MCF 10A (cell line): ENCODE results near the gene CACNG6. TPM values are rescaled to one million over a fixed set of nuclear protein-coding genes. Genes with fewer than 3 reads are reported as not detected.

Experiments
- BruUV-seq: library from RNA; stranded (reverse); fragments of 400-500 nt; replicated peaks from 2 replicates; lab custom pipeline; 2021; lab: Mats Ljungman, UMichigan
- CTCF ChIA-PET: fragments of 300-600 bp; sonication (Branson Sonifier 250); formaldehyde crosslinking; extraction: SDS; loops from one replicate; lab custom pipeline; 2021; ENCODE audit warnings: antibody characterized with exemption, inconsistent platforms; lab: Yijun Ruan, JAX
- POLR2A ChIA-PET: fragments of 300-600, 350-650 bp; sonication (Branson Sonifier 250); formaldehyde crosslinking; extraction: SDS; loops from one replicate; lab custom pipeline; 2020; ENCODE audit warnings: antibody characterized with exemption, inconsistent platforms; lab: Yijun Ruan, JAX
- DNase-seq: peaks from one replicate; pipeline ENCODE4 v3.0.0-alpha.2; 2018; ENCODE audit not compliant: unreplicated experiment
- H3K27ac Mint-ChIP-seq: one replicate; pipeline ENCODE4 v1.8.0; 2022; ENCODE audit warnings: mild to moderate bottlenecking, low read depth, mixed read lengths; ENCODE audit not compliant: unreplicated experiment
- H3K27me3 Mint-ChIP-seq: one replicate; pipeline ENCODE4 v1.8.0; 2022; ENCODE audit warnings: mixed read lengths; ENCODE audit not compliant: insufficient read depth, unreplicated experiment
- H3K36me3 Mint-ChIP-seq: one replicate; pipeline ENCODE4 v1.8.0; 2022; ENCODE audit warnings: mild to moderate bottlenecking, moderate library complexity, mixed read lengths; ENCODE audit not compliant: insufficient read depth, unreplicated experiment
- H3K4me1 Mint-ChIP-seq: one replicate; pipeline ENCODE4 v1.8.0; 2022; ENCODE audit warnings: mixed read lengths; ENCODE audit not compliant: insufficient read depth, unreplicated experiment
- H3K4me3 Mint-ChIP-seq: one replicate; pipeline ENCODE4 v1.8.0; 2022; ENCODE audit warnings: mild to moderate bottlenecking, moderate library complexity, mixed read lengths; ENCODE audit not compliant: unreplicated experiment
- H3K9me3 Mint-ChIP-seq: one replicate; pipeline ENCODE4 v1.8.0; 2022; ENCODE audit warnings: mixed read lengths; ENCODE audit not compliant: unreplicated experiment
- intact Hi-C: fragments of 100-400 bp; cut with micrococcal nuclease; formaldehyde crosslinking; loops from 2 replicates; pipeline ENCODE4 v1.14.1; 2022
- total RNA-seq: library from RNA; stranded (reverse); gene quantifications from 2 replicates; pipeline ENCODE4 v1.2.3, GENCODE V29; 2022
- TF ChIP-seq, protein P1 (sequence below): fragments of 200-600 bp; IDR thresholded peaks from one replicate; pipeline ENCODE4 v1.8.0; 2022; ENCODE audit warnings: antibody characterized with exemption, mild to moderate bottlenecking; ENCODE audit not compliant: unreplicated experiment

The CACNG6 gene
- total RNA-seq, 1 experiment from 2014 or later = not detected

GRCh38 chr19:53982001-53982451, 9.4 kb upstream of the CACNG6 start:
- no peak for DNase-seq
- H3K36me3 Mint-ChIP-seq = no peaks in the 10 kb centered on the region
- BruUV-seq = no TSS peak
- H3K4me1 Mint-ChIP-seq = peaks cover 24% of the 10 kb centered on the region
- H3K9me3 Mint-ChIP-seq = peaks cover 10% of the 10 kb centered on the region
- peaks cover 16% of the 10 kb centered on the region for H3K27me3 Mint-ChIP-seq
- H3K27ac Mint-ChIP-seq = no peak overlapping the region
- ChIA-PET POLR2A (no interaction called here), CTCF (no interaction called here)
- no peak overlapping the region for H3K4me3 Mint-ChIP-seq
- TF ChIP-seq, protein P1, sequence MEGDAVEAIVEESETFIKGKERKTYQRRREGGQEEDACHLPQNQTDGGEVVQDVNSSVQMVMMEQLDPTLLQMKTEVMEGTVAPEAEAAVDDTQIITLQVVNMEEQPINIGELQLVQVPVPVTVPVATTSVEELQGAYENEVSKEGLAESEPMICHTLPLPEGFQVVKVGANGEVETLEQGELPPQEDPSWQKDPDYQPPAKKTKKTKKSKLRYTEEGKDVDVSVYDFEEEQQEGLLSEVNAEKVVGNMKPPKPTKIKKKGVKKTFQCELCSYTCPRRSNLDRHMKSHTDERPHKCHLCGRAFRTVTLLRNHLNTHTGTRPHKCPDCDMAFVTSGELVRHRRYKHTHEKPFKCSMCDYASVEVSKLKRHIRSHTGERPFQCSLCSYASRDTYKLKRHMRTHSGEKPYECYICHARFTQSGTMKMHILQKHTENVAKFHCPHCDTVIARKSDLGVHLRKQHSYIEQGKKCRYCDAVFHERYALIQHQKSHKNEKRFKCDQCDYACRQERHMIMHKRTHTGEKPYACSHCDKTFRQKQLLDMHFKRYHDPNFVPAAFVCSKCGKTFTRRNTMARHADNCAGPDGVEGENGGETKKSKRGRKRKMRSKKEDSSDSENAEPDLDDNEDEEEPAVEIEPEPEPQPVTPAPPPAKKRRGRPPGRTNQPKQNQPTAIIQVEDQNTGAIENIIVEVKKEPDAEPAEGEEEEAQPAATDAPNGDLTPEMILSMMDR = no peak
- intact Hi-C loops = no loop called here

DNA sequence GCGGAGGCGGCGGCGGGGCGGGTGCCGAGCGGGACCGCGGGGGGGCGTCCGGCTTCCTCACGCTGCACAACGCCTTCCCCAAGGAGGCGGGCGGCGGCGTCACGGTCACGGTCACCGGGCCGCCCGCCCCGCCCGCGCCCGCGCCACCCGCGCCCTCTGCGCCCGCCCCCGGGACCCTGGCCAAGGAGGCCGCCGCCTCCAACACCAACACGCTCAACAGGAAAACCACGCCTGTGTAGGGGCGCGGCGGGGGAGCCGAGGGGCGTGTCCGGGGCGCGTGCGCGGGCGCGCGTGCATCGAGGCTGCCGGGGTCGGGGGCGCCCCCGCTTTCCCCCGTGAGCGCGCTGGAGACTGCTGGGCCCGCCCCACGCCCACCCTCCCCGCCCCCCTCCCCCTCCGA, 8.8 kb upstream of the CACNG6 start:
- TF ChIP-seq, protein P1 = no peak
- H3K27ac Mint-ChIP-seq = no peak overlapping the region
- H3K9me3 Mint-ChIP-seq = peaks cover 10% of the 10 kb centered on the region
- peaks cover 16% of the 10 kb centered on the region for H3K27me3 Mint-ChIP-seq
- ChIA-PET POLR2A (no interaction called here), CTCF (no interaction called here)
- H3K4me3 Mint-ChIP-seq = no peak overlapping the region
- H3K36me3 Mint-ChIP-seq = no peaks in the 10 kb centered on the region
- intact Hi-C loops = no loop called here
- DNase-seq = no peak
- BruUV-seq = no TSS peak
- peaks cover 20% of the 10 kb centered on the region for H3K4me1 Mint-ChIP-seq

GRCh38 chr19:53983457-53984289, 7.8 kb upstream of the CACNG6 start:
- CTCF ChIA-PET = no interaction called here
- peaks cover 17% of the 10 kb centered on the region for H3K4me1 Mint-ChIP-seq
- DNase-seq = no peak
- H3K9me3 Mint-ChIP-seq = peaks cover 10% of the 10 kb centered on the region
- POLR2A ChIA-PET = interaction anchor here (0.6 kb wide), 1 partner anchor 15 kb away, joined by 3 read pairs; no protein-coding TSS in a partner anchor
- H3K27me3 Mint-ChIP-seq = peaks cover 14% of the 10 kb centered on the region
- intact Hi-C loops = no loop called here
- no TSS peak for BruUV-seq
- TF ChIP-seq, protein P1 = no peak
- no peaks in the 10 kb centered on the region for H3K36me3 Mint-ChIP-seq
- H3K4me3 Mint-ChIP-seq = no peak overlapping the region
- no peak overlapping the region for H3K27ac Mint-ChIP-seq

DNA sequence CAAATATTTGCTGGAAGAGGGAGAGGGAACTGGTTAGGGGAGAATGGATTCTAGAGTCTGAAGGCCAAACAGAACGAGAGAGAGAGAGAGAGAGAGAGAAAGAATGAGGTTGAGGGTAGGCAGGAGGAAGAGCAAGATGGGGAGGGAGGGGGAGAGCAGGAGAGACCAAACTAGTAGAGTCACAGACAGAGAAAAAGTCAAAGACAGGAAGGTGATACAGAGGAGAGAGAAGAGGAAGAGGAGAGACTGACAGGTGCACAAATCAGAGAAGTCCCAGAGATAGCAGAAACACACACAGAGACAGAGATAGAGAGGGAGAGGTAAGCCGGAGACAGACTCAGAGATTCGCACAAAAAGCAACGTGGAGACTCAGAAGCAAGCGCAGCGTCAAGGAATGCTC, 5.6 kb upstream of the CACNG6 start:
- Mint-ChIP-seq H3K4me1 (peaks cover 2% of the 10 kb centered on the region), H3K27me3 (no peaks in the 10 kb centered on the region), H3K9me3 (peaks cover 2% of the 10 kb centered on the region), H3K27ac (no peak overlapping the region), H3K36me3 (no peaks in the 10 kb centered on the region), H3K4me3 (no peak overlapping the region)
- POLR2A ChIA-PET = no interaction called here
- DNase-seq = no peak
- CTCF ChIA-PET = no interaction called here
- intact Hi-C loops = no loop called here
- BruUV-seq = no TSS peak
- TF ChIP-seq, protein P1 = no peak
